HUDEP-2 (cell line): ENCODE results near the gene PPM1M.

ENCODE experiments used
- DNase-seq, 76 experiments: peaks; one replicate each; lab custom pipeline; 2025; ENCODE audit not compliant: unreplicated experiment in 76 of 76; lab: John Stamatoyannopoulos, UW

Gene PPM1M

DNA sequence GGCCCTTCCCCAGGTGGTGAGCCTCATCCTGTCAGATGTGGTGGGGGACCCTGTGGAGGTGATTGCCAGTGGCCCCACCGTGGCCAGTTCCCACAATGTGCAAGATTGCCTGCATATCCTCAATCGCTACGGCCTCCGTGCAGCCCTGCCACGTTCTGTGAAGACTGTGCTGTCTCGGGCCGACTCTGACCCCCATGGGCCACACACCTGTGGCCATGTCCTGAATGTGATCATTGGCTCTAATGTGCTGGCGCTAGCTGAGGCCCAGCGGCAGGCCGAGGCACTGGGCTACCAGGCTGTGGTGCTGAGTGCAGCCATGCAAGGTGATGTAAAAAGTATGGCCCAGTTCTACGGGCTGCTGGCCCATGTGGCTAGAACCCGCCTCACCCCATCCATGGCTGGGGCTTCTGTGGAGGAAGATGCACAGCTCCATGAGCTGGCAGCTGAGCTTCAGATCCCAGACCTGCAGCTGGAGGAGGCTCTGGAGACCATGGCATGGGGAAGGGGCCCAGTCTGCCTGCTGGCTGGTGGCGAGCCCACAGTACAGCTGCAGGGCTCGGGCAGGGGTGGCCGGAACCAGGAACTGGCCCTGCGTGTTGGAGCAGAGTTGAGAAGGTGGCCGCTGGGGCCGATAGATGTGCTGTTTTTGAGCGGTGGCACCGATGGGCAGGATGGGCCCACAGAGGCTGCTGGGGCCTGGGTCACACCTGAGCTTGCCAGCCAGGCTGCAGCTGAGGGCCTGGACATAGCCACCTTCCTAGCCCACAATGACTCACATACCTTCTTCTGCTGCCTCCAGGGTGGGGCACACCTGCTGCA lies 46.9 kb downstream of the PPM1M start:
- no peak for DNase-seq

DNA sequence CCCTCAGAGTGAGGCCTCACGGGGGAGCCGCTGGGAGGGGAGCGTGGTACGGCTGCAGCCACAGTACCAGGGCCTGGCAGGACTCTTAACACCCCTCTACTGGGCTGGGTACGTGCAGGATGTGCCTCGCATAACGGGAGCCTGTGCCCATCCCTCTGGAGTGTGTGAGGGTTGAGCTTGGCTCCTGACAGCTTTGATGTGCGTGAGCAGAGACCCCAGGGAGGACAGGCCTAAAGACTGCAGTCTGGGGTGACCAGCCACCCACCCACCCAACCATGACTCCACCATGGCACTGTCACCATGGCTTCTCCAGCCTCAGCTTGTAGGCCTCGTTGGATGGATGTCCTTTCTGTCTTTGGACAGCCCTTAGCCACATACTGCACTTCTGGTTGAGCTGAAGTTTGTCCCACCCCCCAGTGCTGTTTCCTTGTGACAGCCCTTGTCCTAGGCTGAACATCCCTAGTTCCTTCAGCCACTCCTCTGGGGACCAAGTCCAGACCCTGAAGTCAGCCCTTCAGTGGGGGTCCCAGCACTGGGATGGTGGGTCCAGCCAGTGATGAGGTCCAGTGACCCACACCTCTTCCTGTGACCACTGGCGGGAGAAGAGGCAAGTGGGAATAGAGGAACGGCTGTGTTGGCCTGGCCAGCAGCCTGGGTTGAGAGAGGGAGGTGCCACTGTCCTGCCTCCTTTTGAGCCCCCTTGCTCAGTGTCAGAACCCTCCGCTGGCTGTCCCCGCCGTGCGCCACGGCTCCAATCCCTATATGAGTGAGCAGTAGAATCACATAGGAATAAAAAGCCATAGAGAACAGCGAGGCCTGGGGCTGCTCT lies 48.1 kb downstream of the PPM1M start:
- DNase-seq = no peak

DNA sequence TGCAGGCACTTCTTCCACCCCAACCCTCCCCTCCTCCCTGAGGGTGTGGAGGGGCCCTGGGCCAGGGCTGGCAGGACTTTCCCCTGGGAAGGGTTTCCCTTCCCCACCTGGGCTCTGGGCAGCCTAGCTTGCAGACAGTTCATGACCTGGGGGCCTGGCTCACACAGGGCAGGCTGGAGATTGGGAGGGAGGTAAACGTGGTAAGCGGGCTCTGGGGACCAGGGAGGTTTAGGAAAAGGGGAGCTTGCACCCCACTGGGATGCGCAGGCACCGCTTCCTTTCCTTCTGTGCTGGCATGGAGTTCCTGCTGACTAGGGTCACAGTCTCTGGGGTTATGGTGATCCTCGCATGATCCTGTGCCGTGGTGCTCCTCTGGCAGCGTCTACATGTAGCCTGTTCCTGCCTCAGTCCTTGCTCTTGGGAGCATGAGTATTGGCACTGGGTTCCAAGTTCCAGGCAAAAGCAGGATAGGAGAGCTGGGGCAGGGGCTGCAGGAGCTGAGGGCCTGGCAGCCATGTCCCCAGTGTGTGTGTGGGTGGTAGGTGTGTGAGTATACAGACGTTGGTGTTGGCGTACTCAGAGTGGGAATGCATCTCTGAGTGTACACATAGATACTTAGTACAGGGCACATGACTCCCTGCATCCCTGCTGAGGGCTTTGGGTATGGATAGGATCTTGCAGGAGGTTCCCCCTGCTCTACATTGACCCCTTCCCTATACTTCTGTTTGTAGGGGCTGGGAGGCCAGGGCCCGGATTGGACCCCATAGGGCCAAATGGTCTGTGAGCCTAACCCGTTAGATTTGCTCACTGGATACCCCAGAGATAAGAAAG lies 49.0 kb downstream of the PPM1M start:
- no peak for DNase-seq

DNA sequence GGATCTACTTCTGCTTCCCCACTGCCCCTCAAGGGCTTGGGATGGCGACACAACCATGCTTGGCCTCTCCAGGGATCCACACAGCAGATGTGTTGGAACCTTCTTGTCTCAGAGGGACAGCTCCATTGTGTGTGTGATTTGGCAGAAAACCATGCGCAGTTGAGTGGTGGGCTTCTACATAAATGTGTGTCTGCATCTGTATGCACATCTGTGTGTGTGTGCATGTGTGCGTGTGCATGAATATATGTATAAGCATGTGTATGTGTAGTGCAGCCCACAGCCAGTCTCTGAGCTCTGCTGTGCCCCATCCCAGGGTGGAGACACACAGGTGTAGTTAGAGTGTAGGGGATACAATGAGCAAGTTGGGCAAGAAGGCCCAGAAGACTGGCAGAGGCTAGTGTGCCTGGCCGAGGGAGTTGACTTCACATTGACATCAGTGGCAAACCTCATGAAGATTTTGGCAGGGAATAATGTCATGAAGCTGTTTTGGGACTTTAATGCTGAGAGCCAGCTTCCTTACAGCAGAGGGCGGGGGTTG lies 50.2 kb downstream of the PPM1M start:
- no peak for DNase-seq

DNA sequence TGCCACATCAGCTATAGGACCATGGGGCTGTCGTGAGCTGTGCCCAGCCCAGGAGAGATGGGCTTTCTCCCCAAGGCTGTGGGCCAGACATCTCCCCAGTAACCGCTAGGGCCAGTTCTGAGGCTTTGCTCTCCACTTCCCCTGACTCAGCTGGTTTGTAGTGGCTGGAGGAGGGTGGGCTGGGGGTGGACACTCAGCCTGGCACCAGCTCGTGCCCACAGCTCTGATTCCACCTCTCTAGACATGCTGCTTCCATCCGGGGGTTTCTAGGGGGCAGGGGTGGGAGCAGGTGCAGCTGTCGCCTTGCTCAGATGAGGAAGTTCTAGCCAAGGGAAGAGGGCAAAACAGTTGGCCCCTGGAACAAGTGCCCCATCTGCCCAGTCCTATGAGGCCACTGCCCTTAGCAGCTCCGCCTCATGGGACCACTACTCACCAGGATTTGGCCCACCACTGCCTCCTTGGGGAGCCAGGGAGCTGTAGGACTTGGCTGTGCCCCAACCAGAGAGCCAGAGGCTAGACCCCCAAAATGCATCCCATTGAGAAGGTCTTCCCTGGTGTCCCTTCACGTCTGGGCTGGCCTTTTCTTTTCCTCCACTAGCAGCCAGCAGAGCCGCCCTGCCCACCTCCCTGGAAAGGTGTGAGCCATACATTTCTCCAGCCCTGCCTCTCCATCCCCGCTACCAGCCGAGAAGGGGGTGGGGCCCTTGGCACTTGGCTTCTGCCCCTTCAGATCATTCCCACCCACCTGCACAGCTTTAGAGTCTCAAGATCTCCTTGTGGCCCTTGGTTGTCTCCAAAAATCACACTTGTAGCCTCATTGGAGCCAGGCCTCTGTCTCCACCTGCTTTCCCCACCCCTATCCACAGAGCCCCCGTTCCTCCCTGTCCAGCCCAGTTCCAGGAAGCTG lies 51.9 kb downstream of the PPM1M start:
- DNase-seq = no peak

DNA sequence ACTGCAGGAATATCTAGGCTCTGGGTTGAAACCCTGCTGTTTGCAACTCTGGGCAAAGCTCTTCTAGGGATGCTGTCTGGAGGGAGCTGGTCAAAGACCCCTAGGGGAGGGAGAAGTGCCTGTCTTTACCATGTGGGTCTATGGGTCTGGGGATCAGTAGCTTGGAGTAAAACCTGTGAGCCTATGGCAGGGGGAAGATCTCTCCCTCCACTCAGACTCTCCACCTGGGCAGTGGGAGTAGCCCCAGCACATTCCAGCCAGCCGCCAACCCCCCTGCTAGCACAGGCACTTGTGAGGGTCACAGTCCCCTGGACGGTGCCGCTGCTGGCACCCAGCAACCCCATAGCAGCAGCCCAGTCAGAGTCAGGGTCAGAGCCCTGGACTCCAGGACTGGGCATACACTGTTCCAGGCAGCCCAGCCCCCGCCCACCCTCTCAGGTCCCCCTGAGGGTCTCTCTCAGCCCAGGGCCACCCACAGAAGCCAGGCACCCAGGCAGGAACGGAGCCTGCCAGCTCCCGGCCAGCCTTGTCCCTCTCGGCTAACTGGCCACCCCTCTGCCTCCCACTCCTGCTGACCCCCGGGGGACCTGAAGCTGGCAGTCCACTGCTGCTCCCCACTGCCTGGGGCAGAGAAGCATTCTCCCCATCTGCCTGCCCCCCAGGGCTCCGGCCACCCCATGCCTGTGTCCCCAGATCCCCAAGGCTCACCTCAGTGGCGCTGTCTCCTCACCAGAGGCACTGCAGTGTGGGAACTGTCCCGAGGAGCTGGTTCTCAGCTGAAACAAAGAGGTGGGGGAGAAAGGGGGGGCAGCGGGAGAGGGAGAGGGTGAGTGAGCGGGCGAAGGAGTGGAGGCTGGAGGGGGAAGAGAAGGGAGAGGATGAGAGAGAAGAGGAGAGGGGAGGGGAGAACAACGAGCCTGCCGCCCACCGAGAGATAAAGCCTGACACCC lies 52.9 kb downstream of the PPM1M start:
- DNase-seq = no peak

DNA sequence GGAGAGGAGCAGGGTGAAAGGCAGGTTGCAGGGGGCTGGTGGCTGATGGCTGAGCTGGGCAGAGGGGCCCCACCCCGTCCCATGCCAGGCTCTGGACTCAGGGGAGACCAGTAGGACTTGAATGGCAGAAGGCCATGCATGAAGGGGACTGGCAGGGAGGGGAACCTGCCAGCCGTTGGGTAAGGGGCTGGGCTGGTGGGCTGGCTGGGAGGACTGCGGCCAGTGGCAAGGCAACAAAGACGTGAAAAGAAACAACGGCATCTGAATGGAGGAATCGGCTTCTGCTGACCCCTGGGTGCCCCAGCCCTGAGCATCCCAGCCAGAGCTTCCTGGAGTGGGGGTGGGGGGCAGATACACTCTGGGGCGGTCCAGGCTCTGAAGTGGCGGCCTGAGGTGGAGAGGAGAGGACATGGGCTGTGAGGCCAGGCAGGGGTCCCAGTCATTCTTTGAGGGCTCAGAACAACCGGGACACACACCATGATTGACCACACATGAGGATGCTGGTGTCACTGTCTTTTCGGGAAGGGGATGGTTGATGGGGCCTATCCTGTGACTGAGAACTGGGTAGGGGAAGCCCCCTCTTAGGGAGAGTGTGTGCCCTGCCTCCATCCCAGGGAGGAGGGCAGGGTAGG lies 53.8 kb downstream of the PPM1M start:
- DNase-seq = no peak
